ENCODE data around the gene LAP3.

LAP3 gene

DNA sequence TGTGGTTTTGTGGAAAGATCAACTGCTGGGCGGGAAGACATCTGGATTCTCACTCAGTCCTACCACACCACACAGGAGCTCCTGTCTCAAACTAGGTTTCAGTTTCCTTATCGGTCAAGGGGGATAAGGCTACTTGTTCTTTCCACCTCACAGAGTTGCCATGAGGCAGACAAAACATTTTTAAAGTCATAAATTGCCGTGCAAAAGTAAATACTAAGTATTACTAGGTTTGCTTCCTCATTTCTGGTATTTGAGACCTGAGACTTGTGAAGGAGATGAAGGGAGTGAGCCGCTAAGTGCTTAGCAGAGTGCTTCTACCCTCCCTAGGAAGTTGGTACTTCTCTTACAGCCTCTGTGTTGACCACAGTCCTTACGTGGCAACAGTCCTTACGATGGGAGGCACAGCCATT lies 1.5 kb downstream of the LAP3 start:
- H3K4me3 ChIP-seq (replicated peaks; ENCODE audit: low read depth, low read length), result peak overlapping the region; percentile 86
- no peak for DNase-seq (ENCODE audit: low read depth)
- TF ChIP-seq, protein P1, sequence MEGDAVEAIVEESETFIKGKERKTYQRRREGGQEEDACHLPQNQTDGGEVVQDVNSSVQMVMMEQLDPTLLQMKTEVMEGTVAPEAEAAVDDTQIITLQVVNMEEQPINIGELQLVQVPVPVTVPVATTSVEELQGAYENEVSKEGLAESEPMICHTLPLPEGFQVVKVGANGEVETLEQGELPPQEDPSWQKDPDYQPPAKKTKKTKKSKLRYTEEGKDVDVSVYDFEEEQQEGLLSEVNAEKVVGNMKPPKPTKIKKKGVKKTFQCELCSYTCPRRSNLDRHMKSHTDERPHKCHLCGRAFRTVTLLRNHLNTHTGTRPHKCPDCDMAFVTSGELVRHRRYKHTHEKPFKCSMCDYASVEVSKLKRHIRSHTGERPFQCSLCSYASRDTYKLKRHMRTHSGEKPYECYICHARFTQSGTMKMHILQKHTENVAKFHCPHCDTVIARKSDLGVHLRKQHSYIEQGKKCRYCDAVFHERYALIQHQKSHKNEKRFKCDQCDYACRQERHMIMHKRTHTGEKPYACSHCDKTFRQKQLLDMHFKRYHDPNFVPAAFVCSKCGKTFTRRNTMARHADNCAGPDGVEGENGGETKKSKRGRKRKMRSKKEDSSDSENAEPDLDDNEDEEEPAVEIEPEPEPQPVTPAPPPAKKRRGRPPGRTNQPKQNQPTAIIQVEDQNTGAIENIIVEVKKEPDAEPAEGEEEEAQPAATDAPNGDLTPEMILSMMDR (IDR thresholded peaks at IDR 0.05; ENCODE audit: low read length, missing control alignments), result no peak

- TF ChIP-seq, protein P1 (IDR thresholded peaks at IDR 0.05; ENCODE audit: low read length, missing control alignments), result no peak
- H3K4me3 ChIP-seq (replicated peaks; ENCODE audit: low read depth, low read length), result no peak overlapping the region
- DNase-seq (ENCODE audit: low read depth), result peak; percentile 44
Measured at GRCh38 chr4:17580969-17581368, 4.0 kb downstream of the LAP3 start.

DNA sequence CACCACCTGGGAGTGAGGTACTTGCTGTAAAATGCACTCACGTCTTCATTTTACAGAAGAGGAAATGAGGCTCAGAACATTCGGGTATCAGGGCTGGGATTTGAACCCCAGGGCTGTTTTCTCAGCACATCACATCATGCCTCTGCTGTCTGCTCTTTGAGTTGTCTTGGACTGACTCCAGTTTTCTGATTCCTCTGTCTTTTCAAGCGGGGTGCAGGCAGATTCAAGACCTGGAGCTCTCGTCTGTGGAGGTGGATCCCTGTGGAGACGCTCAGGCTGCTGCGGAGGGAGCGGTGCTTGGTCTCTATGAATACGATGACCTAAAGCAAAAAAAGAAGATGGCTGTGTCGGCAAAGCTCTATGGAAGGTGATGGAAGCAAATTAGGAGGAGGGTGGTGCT lies 6.3 kb downstream of the LAP3 start:
- TF ChIP-seq, protein P1 (IDR thresholded peaks at IDR 0.05; ENCODE audit: low read length, missing control alignments), result no peak
- DNase-seq (ENCODE audit: low read depth), result no peak
- H3K4me3 ChIP-seq (replicated peaks; ENCODE audit: low read depth, low read length), result no peak overlapping the region

DNA sequence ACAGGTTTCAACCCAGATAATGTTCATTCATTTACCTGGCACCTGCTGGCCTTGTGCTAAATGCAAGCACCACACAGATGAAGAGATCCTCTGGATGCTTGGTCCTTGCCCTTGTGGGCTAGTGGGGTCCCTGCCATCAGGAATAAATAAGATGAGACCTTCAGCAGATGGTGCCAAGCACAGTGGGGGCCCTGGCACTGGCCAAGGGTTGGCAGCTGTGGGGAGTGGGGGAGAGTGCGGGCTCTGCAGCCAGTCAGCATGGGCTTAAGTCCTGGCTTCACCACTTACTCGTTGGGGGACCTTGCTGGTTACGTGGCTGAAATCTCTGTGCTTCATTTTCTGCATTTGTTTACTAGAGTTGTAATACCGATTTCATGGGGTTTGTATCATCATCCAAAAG lies 6.9 kb downstream of the LAP3 start:
- no peak for DNase-seq (ENCODE audit: low read depth)
- TF ChIP-seq, protein P1 (IDR thresholded peaks at IDR 0.05; ENCODE audit: low read length, missing control alignments), result no peak

DNA sequence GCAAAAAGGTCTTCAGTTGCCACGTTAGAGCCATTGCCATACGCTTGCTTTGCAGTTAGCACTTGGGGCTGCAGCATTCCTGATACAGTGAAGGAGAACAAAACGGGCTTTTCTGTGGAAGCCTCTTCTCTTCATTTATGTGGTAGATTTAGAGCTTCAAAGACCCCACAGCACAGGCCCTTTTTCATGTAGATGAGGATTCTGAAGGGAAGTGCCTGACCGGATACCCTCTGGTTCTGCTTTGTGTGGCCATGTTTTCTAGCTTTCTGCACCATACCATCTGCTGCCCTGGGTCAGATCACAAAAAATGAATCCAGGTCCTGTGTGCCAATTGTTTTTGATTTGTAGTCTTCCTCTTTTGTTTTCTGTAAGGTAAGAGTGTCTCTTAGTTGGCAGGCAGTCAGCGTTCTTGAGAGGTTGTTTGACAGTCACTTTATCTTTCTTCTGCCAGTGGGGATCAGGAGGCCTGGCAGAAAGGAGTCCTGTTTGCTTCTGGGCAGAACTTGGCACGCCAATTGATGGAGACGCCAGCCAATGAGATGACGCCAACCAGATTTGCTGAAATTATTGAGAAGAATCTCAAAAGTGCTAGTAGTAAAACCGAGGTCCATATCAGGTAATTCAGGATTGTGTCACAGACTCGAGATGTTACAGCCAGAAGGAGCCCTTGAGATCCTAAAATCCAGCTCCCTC lies 7.7 kb downstream of the LAP3 start:
- TF ChIP-seq, protein P1 (IDR thresholded peaks at IDR 0.05; ENCODE audit: low read length, missing control alignments), result no peak
- H3K4me3 ChIP-seq (replicated peaks; ENCODE audit: low read depth, low read length), result no peak overlapping the region
- no peak for DNase-seq (ENCODE audit: low read depth)

More for the DNA sequence above, 6.9 kb downstream of the LAP3 start:
- no peak overlapping the region for H3K4me3 ChIP-seq (replicated peaks; ENCODE audit: low read depth, low read length)

- H3K4me3 ChIP-seq (replicated peaks; ENCODE audit: low read depth, low read length), result no peak overlapping the region
- DNase-seq (ENCODE audit: low read depth), result no peak
- TF ChIP-seq, protein P1 (IDR thresholded peaks at IDR 0.05; ENCODE audit: low read length, missing control alignments), result no peak
Measured at GRCh38 chr4:17587094-17587822, 10.3 kb downstream of the LAP3 start.
